HepG2 (cell line): ENCODE measurements around the gene TMPRSS7. TPM values are rescaled to one million over a fixed set of nuclear protein-coding genes. Genes with fewer than 3 reads are reported as not detected.

Experiments used
- ATM ChIP-seq: fragments of 450-650 bp; IDR thresholded peaks from 2 replicates; pipeline ENCODE4 v1.7.1; 2017; ENCODE audit warnings: mild to moderate bottlenecking, borderline replicate concordance
- CBX2 ChIP-seq, 2 experiments: fragments of 200-600 bp in 1 of 2; sonication (generic); formaldehyde crosslinking in 1 of 2; IDR thresholded peaks; 2 replicates each; pipeline versions ENCODE4 v1.7.0 to v1.8.1; 2018 to 2022; ENCODE audit warnings: low read depth in 2 of 2, low read length in 1 of 2, mild to moderate bottlenecking in 1 of 2, missing genetic modification reagents in 1 of 2
- DMAP1 ChIP-seq: IDR thresholded peaks from 2 replicates; pipeline ENCODE4 v1.6.1; 2016
- HCFC1 ChIP-seq: fragments of 150-350 bp; IDR thresholded peaks from 2 replicates; pipeline ENCODE4 v1.6.1; 2014; ENCODE audit warnings: low read depth, low read length
- HES4 ChIP-seq: sonication (generic); formaldehyde crosslinking; IDR thresholded peaks from 2 replicates; pipeline ENCODE4 v1.9.0; 2021; ENCODE audit warnings: mild to moderate bottlenecking, missing genetic modification reagents, borderline replicate concordance
- HMG20A ChIP-seq: IDR thresholded peaks from 2 replicates; pipeline ENCODE4 v1.6.1; 2016; ENCODE audit warnings: borderline replicate concordance
- HNF4A ChIP-seq: sonication (generic); formaldehyde crosslinking; IDR thresholded peaks from 2 replicates; pipeline ENCODE4 v1.4.0; 2020; ENCODE audit warnings: missing genetic modification reagents
- KLF12 ChIP-seq: sonication (generic); formaldehyde crosslinking; IDR thresholded peaks from 2 replicates; pipeline ENCODE4 v1.4.0; 2020; ENCODE audit warnings: missing genetic modification reagents, borderline replicate concordance
- MEIS1 ChIP-seq: sonication (generic); formaldehyde crosslinking; IDR thresholded peaks from 2 replicates; pipeline ENCODE4 v1.9.0; 2021; ENCODE audit warnings: mild to moderate bottlenecking, missing genetic modification reagents, moderate library complexity, borderline replicate concordance
- MEIS2 ChIP-seq: sonication (generic); formaldehyde crosslinking; IDR thresholded peaks from 2 replicates; pipeline ENCODE4 v1.9.0; 2021; ENCODE audit warnings: mild to moderate bottlenecking, missing genetic modification reagents
- MLLT10 ChIP-seq: sonication (generic); formaldehyde crosslinking; IDR thresholded peaks from 2 replicates; pipeline ENCODE4 v1.4.0; 2020; ENCODE audit warnings: missing genetic modification reagents
- NFATC3 ChIP-seq: sonication (generic); formaldehyde crosslinking; IDR thresholded peaks from 2 replicates; pipeline ENCODE4 v1.5.1; 2020; ENCODE audit warnings: mild to moderate bottlenecking, missing genetic modification reagents
- PHB2 ChIP-seq: fragments of 450-650 bp; IDR thresholded peaks from 2 replicates; pipeline ENCODE4 v1.6.1; 2018; ENCODE audit not compliant: partially characterized antibody
- TBL1XR1 ChIP-seq: fragments of 150-350 bp; IDR thresholded peaks from 2 replicates; pipeline ENCODE4 v1.6.1; 2014; ENCODE audit warnings: borderline replicate concordance, low read length; ENCODE audit not compliant: partially characterized antibody
- TOPORS ChIP-seq: sonication (generic); formaldehyde crosslinking; IDR thresholded peaks from 2 replicates; pipeline ENCODE4 v1.8.0; 2023; ENCODE audit warnings: mild to moderate bottlenecking, missing genetic modification reagents
- XBP1 ChIP-seq: sonication (generic); formaldehyde crosslinking; IDR thresholded peaks from 2 replicates; pipeline ENCODE4 v1.5.0; 2020; ENCODE audit warnings: missing genetic modification reagents
- ZBTB8A ChIP-seq: sonication (generic); formaldehyde crosslinking; IDR thresholded peaks from 2 replicates; pipeline ENCODE4 v1.4.0; 2020; ENCODE audit warnings: mild to moderate bottlenecking, low read depth, missing genetic modification reagents, borderline replicate concordance
- ZFP37 ChIP-seq: sonication (generic); formaldehyde crosslinking; IDR thresholded peaks from 2 replicates; pipeline ENCODE4 v1.4.0; 2020; ENCODE audit warnings: missing genetic modification reagents, borderline replicate concordance
- ZFP41 ChIP-seq: sonication (generic); formaldehyde crosslinking; IDR thresholded peaks from 2 replicates; pipeline ENCODE4 v1.4.0; 2020; ENCODE audit warnings: mild to moderate bottlenecking, missing genetic modification reagents, borderline replicate concordance
- ZNF607 ChIP-seq: sonication (generic); formaldehyde crosslinking; IDR thresholded peaks from 2 replicates; pipeline ENCODE4 v1.5.1; 2020; ENCODE audit warnings: missing genetic modification reagents, mild to moderate bottlenecking, borderline replicate concordance
- polyA plus RNA-seq, 8 experiments: library from polyadenylated mRNA; depleted of rRNA in 3 of 8; stranded (reverse) in 7 of 8; unstranded in 1 of 8; fragments of >200 nt; fragmentation: Illumina TruSeq in 4 of 8; extraction: Trizol in 4 of 8; gene quantifications; 2 replicates each; pipeline versions ENCODE4 v1.2.1 to v1.2.3, GENCODE V29; 2011 to 2016; ENCODE audit warnings: low read depth in 4 of 8, missing spikeins in 1 of 8, mixed read lengths in 1 of 8; ENCODE audit not compliant: insufficient read depth in 1 of 8
- total RNA-seq, 5 experiments: library from RNA; depleted of rRNA; stranded (reverse); fragments of >200 nt; fragmentation: Illumina TruSeq; extraction: Trizol; gene quantifications; 2 replicates each; pipeline ENCODE4 v1.2.3, GENCODE V29; 2016; ENCODE audit warnings: low read depth in 1 of 5
- TF ChIP-seq, protein P1 (sequence below): sonication (generic); formaldehyde crosslinking; IDR thresholded peaks from 2 replicates; pipeline ENCODE4 v1.5.1; 2020; ENCODE audit warnings: missing genetic modification reagents, mild to moderate bottlenecking, borderline replicate concordance
- TF ChIP-seq, protein P2 (sequence below): sonication (generic); formaldehyde crosslinking; IDR thresholded peaks from 2 replicates; pipeline ENCODE4 v1.4.0; 2020; ENCODE audit warnings: mild to moderate bottlenecking, low read depth, missing genetic modification reagents
- TF ChIP-seq, protein P3 (sequence below): sonication (generic); formaldehyde crosslinking; IDR thresholded peaks from 2 replicates; pipeline ENCODE4 v1.5.0; 2020; ENCODE audit warnings: missing genetic modification reagents
- TF ChIP-seq, protein P4 (sequence below): sonication (generic); formaldehyde crosslinking; IDR thresholded peaks from 2 replicates; pipeline ENCODE4 v1.8.0; 2022; ENCODE audit warnings: low read depth, missing genetic modification reagents

The TMPRSS7 gene
- total and polyA plus RNA-seq, 2 of the 13 experiments (the other 11 are each of a cell fraction or from before 2014, with no cell fraction given) = not detected

DNA sequence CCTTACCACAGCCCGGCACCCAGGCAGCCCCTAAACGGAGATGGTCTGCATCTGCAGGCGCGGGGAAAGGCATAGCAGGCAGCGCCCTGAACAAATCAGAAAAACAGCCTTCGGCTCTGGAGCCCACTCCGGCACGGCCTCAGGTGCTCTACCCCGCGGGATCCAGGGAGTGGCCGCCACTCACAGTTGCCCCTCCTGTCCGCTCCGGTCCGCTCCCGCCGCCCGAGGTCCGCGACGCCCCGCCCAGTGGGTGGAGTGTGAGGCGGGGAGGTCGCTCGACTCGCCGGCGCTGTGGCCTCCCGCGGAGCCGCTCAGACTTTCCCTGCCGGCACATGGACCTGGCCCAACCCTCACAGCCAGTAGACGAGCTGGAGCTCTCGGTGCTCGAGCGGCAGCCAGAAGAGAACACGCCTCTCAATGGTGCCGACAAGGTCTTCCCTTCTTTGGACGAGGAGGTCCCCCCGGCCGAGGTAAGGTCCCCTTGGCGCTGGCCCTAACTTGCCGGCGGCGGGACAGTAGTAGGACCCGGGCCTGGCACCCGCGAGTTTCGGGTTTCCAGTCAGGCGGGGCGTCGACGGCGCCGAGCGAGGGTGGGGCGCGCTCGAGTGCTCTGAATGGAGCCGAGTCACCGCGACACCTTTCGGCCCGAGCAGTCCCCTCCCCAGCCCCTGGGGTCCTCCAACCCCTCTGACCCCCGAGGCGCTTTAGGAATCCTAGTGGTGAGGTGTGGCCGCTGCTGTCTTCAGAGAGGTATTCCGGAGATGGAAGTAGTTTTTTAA is 51.7 kb downstream of the TMPRSS7 start, which contains the start of gene C3orf52 (continued):
- TF ChIP-seq, protein P1, sequence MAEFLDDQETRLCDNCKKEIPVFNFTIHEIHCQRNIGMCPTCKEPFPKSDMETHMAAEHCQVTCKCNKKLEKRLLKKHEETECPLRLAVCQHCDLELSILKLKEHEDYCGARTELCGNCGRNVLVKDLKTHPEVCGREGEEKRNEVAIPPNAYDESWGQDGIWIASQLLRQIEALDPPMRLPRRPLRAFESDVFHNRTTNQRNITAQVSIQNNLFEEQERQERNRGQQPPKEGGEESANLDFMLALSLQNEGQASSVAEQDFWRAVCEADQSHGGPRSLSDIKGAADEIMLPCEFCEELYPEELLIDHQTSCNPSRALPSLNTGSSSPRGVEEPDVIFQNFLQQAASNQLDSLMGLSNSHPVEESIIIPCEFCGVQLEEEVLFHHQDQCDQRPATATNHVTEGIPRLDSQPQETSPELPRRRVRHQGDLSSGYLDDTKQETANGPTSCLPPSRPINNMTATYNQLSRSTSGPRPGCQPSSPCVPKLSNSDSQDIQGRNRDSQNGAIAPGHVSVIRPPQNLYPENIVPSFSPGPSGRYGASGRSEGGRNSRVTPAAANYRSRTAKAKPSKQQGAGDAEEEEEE (CRISPR knock-in tag) = no peak
- TF ChIP-seq HCFC1 (no peak), ZFP37 (peak; percentile 52; the same call in 1 of the 2 replicates), TBL1XR1 (no peak), MEIS1 (CRISPR knock-in tag) (no peak), NFATC3 (CRISPR knock-in tag) (no peak), ATM (no peak), HES4 (peak; percentile 52; the same call in 1 of the 2 replicates), DMAP1 (CRISPR knock-in tag) (0 out of 2 replicates have a peak, but pooled peaks have one; percentile 45), PHB2 (no peak), HMG20A (CRISPR knock-in tag) (no peak), MEIS2 (no peak), ZNF607 (0 out of 2 replicates have a peak, but pooled peaks have one; percentile 68), XBP1 (CRISPR knock-in tag) (no peak), MLLT10 (CRISPR knock-in tag) (no peak), ZFP41 (CRISPR knock-in tag) (no peak), ZBTB8A (CRISPR knock-in tag) (no peak), HNF4A (CRISPR knock-in tag) (peak; percentile 28; the same call in 1 of the 2 replicates), KLF12 (CRISPR knock-in tag) (no peak), CBX2 (IDR thresholded peaks at IDR 0.05; ENCODE audit: low read depth, low read length) (no peak), CBX2 (CRISPR knock-in tag; IDR thresholded peaks at IDR 0.05; ENCODE audit: low read depth) (0 out of 2 replicates have a peak, but pooled peaks have one; percentile 68), TOPORS (CRISPR knock-in tag) (peak; percentile 87)
- TF ChIP-seq, protein P2, sequence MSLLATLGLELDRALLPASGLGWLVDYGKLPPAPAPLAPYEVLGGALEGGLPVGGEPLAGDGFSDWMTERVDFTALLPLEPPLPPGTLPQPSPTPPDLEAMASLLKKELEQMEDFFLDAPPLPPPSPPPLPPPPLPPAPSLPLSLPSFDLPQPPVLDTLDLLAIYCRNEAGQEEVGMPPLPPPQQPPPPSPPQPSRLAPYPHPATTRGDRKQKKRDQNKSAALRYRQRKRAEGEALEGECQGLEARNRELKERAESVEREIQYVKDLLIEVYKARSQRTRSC (CRISPR knock-in tag) = no peak
- TF ChIP-seq, protein P3, sequence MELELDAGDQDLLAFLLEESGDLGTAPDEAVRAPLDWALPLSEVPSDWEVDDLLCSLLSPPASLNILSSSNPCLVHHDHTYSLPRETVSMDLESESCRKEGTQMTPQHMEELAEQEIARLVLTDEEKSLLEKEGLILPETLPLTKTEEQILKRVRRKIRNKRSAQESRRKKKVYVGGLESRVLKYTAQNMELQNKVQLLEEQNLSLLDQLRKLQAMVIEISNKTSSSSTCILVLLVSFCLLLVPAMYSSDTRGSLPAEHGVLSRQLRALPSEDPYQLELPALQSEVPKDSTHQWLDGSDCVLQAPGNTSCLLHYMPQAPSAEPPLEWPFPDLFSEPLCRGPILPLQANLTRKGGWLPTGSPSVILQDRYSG = no peak
- TF ChIP-seq, protein P4, sequence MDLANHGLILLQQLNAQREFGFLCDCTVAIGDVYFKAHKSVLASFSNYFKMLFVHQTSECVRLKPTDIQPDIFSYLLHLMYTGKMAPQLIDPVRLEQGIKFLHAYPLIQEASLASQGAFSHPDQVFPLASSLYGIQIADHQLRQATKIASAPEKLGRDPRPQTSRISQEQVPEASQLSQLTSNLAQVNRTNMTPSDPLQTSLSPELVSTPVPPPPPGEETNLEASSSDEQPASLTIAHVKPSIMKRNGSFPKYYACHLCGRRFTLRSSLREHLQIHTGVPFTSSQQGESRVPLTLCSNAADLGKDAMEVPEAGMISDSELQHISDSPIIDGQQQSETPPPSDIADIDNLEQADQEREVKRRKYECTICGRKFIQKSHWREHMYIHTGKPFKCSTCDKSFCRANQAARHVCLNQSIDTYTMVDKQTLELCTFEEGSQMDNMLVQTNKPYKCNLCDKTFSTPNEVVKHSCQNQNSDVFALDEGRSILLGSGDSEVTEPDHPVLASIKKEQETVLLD = 0 out of 2 replicates have a peak, but pooled peaks have one; percentile 47
